Brain microvascular endothelial cell (primary cell): ENCODE data around the gene ARHGAP10.

ENCODE experiments used
- DNase-seq: peaks from one replicate; pipeline ENCODE4 v3.0.0-alpha.2; 2020
- H3K27ac ChIP-seq: fragments of 250-450 bp; sonication (Bioruptor Pico); 2 replicates; pipeline ENCODE4 v1.5.1; 2020; ENCODE audit warnings: mild to moderate bottlenecking, moderate library complexity
- H3K27me3 ChIP-seq: fragments of 250-450 bp; sonication (Bioruptor Pico); replicated peaks from 2 replicates; pipeline ENCODE4 v1.5.1; 2020; ENCODE audit warnings: mild to moderate bottlenecking
- H3K36me3 ChIP-seq: fragments of 250-450 bp; sonication (Bioruptor Pico); replicated peaks from 2 replicates; pipeline ENCODE4 v1.5.1; 2020; ENCODE audit warnings: mild to moderate bottlenecking
- H3K4me3 ChIP-seq: 2 replicates; pipeline ENCODE4 v1.5.1; 2011; ENCODE audit warnings: low read depth, mild to moderate bottlenecking, control low read depth, low read length, moderate library complexity
- in situ Hi-C: cut with HindIII; loops from 2 replicates; pipeline ENCODE4 v1.10.0; 2017; ENCODE audit warnings: low sequenced_read_pairs, low pct_ligation_motif_present
- TF ChIP-seq, protein P1 (sequence below): IDR thresholded peaks from 2 replicates; pipeline ENCODE4 v1.5.1; 2011; ENCODE audit warnings: low read depth, mild to moderate bottlenecking, moderate library complexity, low read length, control low read depth, inconsistent platforms; ENCODE audit errors: missing control alignments

ARHGAP10 gene

DNA sequence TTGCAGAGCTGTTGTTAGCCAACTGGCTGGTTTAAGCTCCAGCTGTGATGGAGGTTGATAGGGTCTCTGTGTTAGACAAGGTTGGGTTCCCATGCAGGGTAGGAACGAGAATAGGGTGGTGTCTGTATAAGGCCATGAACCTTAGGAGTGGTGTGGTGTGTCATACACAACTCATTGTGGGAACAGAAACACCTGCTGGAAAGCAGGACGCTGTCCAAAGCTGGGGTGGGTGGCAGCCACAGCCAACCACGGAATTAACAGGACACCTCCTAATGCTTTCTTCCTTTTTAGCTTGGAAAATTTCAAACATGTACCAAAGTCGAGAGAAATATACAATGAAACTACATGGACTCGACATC is 94.4 kb downstream of the ARHGAP10 start:
- Histone ChIP-seq H3K4me3 (no peak overlapping the region), H3K36me3 (no peaks in the 10 kb centered on the region), H3K27me3 (no peaks in the 10 kb centered on the region), H3K27ac (no peak overlapping the region)
- TF ChIP-seq, protein P1, sequence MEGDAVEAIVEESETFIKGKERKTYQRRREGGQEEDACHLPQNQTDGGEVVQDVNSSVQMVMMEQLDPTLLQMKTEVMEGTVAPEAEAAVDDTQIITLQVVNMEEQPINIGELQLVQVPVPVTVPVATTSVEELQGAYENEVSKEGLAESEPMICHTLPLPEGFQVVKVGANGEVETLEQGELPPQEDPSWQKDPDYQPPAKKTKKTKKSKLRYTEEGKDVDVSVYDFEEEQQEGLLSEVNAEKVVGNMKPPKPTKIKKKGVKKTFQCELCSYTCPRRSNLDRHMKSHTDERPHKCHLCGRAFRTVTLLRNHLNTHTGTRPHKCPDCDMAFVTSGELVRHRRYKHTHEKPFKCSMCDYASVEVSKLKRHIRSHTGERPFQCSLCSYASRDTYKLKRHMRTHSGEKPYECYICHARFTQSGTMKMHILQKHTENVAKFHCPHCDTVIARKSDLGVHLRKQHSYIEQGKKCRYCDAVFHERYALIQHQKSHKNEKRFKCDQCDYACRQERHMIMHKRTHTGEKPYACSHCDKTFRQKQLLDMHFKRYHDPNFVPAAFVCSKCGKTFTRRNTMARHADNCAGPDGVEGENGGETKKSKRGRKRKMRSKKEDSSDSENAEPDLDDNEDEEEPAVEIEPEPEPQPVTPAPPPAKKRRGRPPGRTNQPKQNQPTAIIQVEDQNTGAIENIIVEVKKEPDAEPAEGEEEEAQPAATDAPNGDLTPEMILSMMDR, result no peak
- DNase-seq, result no peak
- in situ Hi-C loops, result no loop called here

DNA sequence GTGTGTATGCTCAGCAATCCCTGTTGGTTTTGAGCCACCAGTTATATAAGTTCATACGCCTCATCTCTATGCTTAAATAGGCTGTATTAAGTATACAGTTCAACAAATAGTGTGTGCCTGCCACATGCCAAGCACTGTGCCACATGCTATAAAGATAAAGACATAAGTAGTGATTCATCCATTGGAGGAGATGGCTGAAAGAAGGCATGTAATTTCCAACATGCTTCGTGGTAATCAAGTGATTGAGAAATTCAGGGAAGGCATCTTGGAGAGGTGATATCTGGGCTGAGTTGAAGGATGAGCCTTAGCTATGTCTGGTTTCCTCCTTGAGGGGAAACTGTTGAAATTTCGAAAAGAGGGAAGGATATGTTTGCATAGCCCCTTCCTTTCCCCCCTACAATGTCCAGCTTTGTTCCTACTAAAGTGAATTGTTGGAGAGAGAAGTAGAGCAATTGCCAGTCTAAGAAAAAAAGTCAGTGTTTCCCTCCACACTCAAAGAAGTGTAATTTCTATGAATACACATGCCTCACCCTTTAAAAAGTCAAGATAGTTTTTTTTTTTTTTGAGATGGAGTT is 96.5 kb downstream of the ARHGAP10 start:
- Histone ChIP-seq H3K27me3 (no peaks in the 10 kb centered on the region), H3K36me3 (no peaks in the 10 kb centered on the region), H3K27ac (no peak overlapping the region), H3K4me3 (no peak overlapping the region)
- TF ChIP-seq, protein P1, result no peak
- no peak for DNase-seq
- in situ Hi-C loops, result no loop called here

- Histone ChIP-seq H3K36me3 (no peaks in the 10 kb centered on the region), H3K27ac (peak overlapping the region; percentile 8), H3K4me3 (no peak overlapping the region), H3K27me3 (no peaks in the 10 kb centered on the region)
- DNase-seq, result peak; percentile 46
- in situ Hi-C loops, result no loop called here
- TF ChIP-seq, protein P1, result no peak
Measured at GRCh38 chr4:147829401-147830101, 97.7 kb downstream of the ARHGAP10 start.

- DNase-seq, result no peak
- no peak overlapping the region for H3K4me3 ChIP-seq
- peak overlapping the region; percentile 8 for H3K27ac ChIP-seq
- in situ Hi-C loops, result no loop called here
- no peaks in the 10 kb centered on the region for H3K27me3 ChIP-seq
- TF ChIP-seq, protein P1, result no peak
- H3K36me3 ChIP-seq, result no peaks in the 10 kb centered on the region
Measured at GRCh38 chr4:147830102-147830463, 98.2 kb downstream of the ARHGAP10 start.

GRCh38 chr4:147830987-147831386 is 99.1 kb downstream of the ARHGAP10 start:
- peak overlapping the region; percentile 72 for H3K27ac ChIP-seq
- no peak overlapping the region for H3K4me3 ChIP-seq
- no peaks in the 10 kb centered on the region for H3K27me3 ChIP-seq
- in situ Hi-C loops, result no loop called here
- H3K36me3 ChIP-seq, result no peaks in the 10 kb centered on the region
- DNase-seq, result peak; percentile 68
- TF ChIP-seq, protein P1, result no peak

DNA sequence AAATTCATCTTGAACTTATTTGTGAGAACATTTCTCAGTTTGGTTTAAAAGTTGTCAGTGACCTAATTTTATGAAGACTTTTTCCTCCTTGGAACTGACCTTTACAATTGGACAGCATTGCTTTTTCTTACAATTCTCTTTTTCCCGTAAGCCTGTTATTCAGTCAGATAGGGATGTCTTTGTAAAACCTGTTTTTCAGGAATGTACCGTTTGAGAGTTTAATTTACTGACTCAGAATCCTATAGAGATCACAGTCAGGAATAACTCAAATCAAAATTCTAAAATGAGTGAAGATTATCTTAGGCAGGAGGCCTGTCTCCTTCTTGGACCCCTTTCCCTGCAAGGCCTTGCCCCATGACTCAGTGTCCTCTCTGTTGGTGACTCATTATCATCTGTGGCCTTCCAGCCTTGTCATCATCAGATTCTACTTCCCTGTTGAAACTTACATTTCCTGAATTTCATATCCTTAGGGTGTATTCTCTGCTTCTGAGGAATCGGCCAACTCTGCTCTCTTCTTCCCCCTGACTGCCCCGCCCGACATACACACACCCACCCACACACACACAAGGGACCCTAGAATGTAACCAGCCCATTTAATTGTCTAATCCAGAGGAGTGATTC is 99.8 kb downstream of the ARHGAP10 start:
- no peaks in the 10 kb centered on the region for H3K36me3 ChIP-seq
- peak; percentile 87 for DNase-seq
- TF ChIP-seq, protein P1, result no peak
- H3K27me3 ChIP-seq, result no peaks in the 10 kb centered on the region
- in situ Hi-C loops, result no loop called here
- peak overlapping the region; percentile 72 for H3K27ac ChIP-seq
- no peak overlapping the region for H3K4me3 ChIP-seq
